GM12874 (cell line): ENCODE data around the gene FOXD4L4.
"Not testable (repeated sequence)": the region's sequence is repeated elsewhere in the genome, so short reads cannot be mapped to it uniquely, and the experiment has no call there.

ENCODE experiments used
- TF ChIP-seq, protein P1 (sequence below): IDR thresholded peaks from 2 replicates; pipeline ENCODE4 v1.5.1; 2011; ENCODE audit warnings: low read depth, mild to moderate bottlenecking, control low read depth, low read length, moderate library complexity; ENCODE audit not compliant: insufficient read depth

FOXD4L4 gene

GRCh38 chr9:65737096-65737564 is at the start of gene FOXD4L4:
FOXD4L4 (plus strand) TSS chr9:65737146; CDS start chr9:65737146, 0 bp downstream.
- TF ChIP-seq, protein P1, sequence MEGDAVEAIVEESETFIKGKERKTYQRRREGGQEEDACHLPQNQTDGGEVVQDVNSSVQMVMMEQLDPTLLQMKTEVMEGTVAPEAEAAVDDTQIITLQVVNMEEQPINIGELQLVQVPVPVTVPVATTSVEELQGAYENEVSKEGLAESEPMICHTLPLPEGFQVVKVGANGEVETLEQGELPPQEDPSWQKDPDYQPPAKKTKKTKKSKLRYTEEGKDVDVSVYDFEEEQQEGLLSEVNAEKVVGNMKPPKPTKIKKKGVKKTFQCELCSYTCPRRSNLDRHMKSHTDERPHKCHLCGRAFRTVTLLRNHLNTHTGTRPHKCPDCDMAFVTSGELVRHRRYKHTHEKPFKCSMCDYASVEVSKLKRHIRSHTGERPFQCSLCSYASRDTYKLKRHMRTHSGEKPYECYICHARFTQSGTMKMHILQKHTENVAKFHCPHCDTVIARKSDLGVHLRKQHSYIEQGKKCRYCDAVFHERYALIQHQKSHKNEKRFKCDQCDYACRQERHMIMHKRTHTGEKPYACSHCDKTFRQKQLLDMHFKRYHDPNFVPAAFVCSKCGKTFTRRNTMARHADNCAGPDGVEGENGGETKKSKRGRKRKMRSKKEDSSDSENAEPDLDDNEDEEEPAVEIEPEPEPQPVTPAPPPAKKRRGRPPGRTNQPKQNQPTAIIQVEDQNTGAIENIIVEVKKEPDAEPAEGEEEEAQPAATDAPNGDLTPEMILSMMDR, result not testable (repeated sequence)
